ENCODE measurements around the gene TMEM30A. TPM values are rescaled to one million over a fixed set of nuclear protein-coding genes. Genes with fewer than 3 reads are reported as not detected.

TMEM30A gene
- total and polyA plus RNA-seq, 2 of the 13 experiments (the other 11 are each of a cell fraction or from before 2014, with no cell fraction given): 17.6 to 54.4 TPM

DNA sequence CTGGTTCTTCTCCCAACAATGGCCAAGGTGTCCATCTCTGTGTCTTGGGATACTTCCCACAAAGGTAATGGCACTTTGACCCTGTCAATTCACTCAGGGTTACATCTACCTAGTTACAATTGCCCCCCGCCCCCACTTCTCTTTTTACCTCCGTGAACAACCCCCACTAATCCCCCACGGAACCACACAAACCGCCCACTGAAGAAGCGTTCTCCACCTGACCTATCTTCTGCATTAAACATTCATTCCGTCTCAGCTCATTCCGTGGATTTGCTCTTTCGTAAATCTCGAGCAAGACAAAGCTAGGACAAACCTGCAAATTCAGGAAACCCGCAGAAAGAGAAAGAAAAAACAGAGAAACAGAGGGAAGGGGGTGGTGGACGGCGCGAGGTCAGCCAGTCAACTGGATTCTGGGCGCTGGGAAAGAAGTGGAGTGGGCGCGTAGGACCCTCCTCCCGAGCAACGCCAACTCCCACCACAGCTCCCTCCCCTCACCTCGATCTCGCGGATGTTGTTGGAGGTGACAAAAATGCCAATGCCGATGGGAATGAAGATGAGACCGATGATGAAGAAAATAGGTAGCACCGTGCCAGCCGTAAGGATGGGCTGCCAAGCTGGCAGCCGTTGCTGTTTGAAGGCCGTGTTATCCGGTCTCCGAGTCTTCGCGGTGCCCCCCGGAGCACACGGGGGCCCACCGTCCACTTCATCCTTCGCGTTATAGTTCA lies 523 bp downstream of the TMEM30A start:
- no peak for FAIRE-seq
- DNase-seq (ENCODE audit: low spot score): peak; percentile 25
- H3K36me3 ChIP-seq (replicated peaks in 1 of 2; ENCODE audit: control insufficient read depth in 1 of 2, insufficient read depth in 2 of 2, low read length in 2 of 2): peaks cover 0 to 2% of the 10 kb centered on the region in 2 experiments; a peak in 1 of 5 replicates
- ATAC-seq: peak; percentile 67
- WGBS (ENCODE audit: low lambda C conversion rate): under 1% methylated on average over 32 of the region's 36 CpGs
- H4K20me1 ChIP-seq (ENCODE audit: insufficient read depth, low read length): peaks cover 12% of the 10 kb centered on the region
- H2AFZ ChIP-seq (ENCODE audit: low read length): no peak overlapping the region
- no TSS peak for BruUV-seq (replicated peaks)
- ChIA-PET POLR2A (interaction anchor here (1.0 to 2.3 kb wide), 9 partner anchors 9 to 318 kb away, joined by 3 to 28 read pairs (median 7); partner anchors contain the start of genes COX7A2 and SENP6), CTCF (ENCODE audit: low intra/inter-chr PET ratio, low total read pairs) (interaction anchor here (0.7 kb wide), 1 partner anchor 130 kb away, joined by 3 read pairs; no protein-coding TSS in a partner anchor)
- H3K27me3 ChIP-seq (ENCODE audit: control insufficient read depth in 1 of 2, insufficient read depth in 2 of 2, low read length in 2 of 2): no peaks in the 10 kb centered on the region; a peak in 1 of 5 replicates
- H3K4me2 ChIP-seq (ENCODE audit: low read depth, low read length): peak overlapping the region; percentile 75
- H3K9me3 ChIP-seq (ENCODE audit: low read length): no peaks in the 10 kb centered on the region
- in situ Hi-C loops (cut with HindIII; ENCODE audit: extremely low pct_ligation_motif_present, low pct_unique_long_range_greater_than_20kb): loop anchor here (10.0 kb wide), 1 partner anchor 241 kb away; no protein-coding TSS in a partner anchor
- H3K27ac ChIP-seq (ENCODE audit: extremely low read length, insufficient read depth, low read length): peak overlapping the region; percentile 75
- peaks cover 58% of the 10 kb centered on the region for H3K79me2 ChIP-seq (ENCODE audit: insufficient read depth, low read length)
- H3K4me3 ChIP-seq (replicated peaks in 1 of 3; ENCODE audit: insufficient read depth in 1 of 3, low read depth in 2 of 3, low read length in 3 of 3): peak overlapping the region; percentile 85 to 91 (median 89)
- H3K4me1 ChIP-seq (ENCODE audit: insufficient read depth, low read length): peaks cover 51% of the 10 kb centered on the region
- H3K9ac ChIP-seq (ENCODE audit: insufficient read depth, low read depth, low read length): peak overlapping the region; percentile 81
- intact Hi-C loops (cut with micrococcal nuclease; ENCODE audit: unreplicated experiment): loop anchor here (1.0 to 2.0 kb wide), 2 partner anchors 17 to 40 kb away; no protein-coding TSS in a partner anchor
- TF ChIP-seq NAIF1 (CRISPR knock-in tag; IDR thresholded peaks at IDR 0.05; ENCODE audit: borderline replicate concordance) (0 out of 2 replicates have a peak, but pooled peaks have one; percentile 3), DR1 (CRISPR knock-in tag; IDR thresholded peaks at IDR 0.05) (0 out of 2 replicates have a peak, but pooled peaks have one; percentile 9), PHF20 (CRISPR knock-in tag; IDR thresholded peaks at IDR 0.05) (no peak), KDM3A (CRISPR knock-in tag; IDR thresholded peaks at IDR 0.05; ENCODE audit: low read depth) (no peak), ZBTB3 (CRISPR knock-in tag; IDR thresholded peaks at IDR 0.05; ENCODE audit: borderline replicate concordance, low read depth) (no peak), MLLT10 (CRISPR knock-in tag; IDR thresholded peaks at IDR 0.05) (no peak), RAD21 (CRISPR knock-in tag; IDR thresholded peaks at IDR 0.05) (no peak), HDAC6 (IDR thresholded peaks at IDR 0.05; ENCODE audit: low read depth, low read length) (no peak), ZBTB7B (CRISPR knock-in tag; IDR thresholded peaks at IDR 0.05) (peak; percentile 20; the same call in 1 of the 2 replicates), GFI1 (CRISPR knock-in tag; IDR thresholded peaks at IDR 0.05; ENCODE audit: borderline replicate concordance) (no peak)
- TF ChIP-seq, protein P1, sequence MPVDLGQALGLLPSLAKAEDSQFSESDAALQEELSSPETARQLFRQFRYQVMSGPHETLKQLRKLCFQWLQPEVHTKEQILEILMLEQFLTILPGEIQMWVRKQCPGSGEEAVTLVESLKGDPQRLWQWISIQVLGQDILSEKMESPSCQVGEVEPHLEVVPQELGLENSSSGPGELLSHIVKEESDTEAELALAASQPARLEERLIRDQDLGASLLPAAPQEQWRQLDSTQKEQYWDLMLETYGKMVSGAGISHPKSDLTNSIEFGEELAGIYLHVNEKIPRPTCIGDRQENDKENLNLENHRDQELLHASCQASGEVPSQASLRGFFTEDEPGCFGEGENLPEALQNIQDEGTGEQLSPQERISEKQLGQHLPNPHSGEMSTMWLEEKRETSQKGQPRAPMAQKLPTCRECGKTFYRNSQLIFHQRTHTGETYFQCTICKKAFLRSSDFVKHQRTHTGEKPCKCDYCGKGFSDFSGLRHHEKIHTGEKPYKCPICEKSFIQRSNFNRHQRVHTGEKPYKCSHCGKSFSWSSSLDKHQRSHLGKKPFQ (CRISPR knock-in tag; IDR thresholded peaks at IDR 0.05; ENCODE audit: insufficient replicate concordance): no peak
- TF ChIP-seq, protein P2, sequence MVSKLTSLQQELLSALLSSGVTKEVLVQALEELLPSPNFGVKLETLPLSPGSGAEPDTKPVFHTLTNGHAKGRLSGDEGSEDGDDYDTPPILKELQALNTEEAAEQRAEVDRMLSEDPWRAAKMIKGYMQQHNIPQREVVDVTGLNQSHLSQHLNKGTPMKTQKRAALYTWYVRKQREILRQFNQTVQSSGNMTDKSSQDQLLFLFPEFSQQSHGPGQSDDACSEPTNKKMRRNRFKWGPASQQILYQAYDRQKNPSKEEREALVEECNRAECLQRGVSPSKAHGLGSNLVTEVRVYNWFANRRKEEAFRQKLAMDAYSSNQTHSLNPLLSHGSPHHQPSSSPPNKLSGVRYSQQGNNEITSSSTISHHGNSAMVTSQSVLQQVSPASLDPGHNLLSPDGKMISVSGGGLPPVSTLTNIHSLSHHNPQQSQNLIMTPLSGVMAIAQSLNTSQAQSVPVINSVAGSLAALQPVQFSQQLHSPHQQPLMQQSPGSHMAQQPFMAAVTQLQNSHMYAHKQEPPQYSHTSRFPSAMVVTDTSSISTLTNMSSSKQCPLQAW (CRISPR knock-in tag; IDR thresholded peaks at IDR 0.05): 0 out of 2 replicates have a peak, but pooled peaks have one; percentile 7
- TF ChIP-seq, protein P3, sequence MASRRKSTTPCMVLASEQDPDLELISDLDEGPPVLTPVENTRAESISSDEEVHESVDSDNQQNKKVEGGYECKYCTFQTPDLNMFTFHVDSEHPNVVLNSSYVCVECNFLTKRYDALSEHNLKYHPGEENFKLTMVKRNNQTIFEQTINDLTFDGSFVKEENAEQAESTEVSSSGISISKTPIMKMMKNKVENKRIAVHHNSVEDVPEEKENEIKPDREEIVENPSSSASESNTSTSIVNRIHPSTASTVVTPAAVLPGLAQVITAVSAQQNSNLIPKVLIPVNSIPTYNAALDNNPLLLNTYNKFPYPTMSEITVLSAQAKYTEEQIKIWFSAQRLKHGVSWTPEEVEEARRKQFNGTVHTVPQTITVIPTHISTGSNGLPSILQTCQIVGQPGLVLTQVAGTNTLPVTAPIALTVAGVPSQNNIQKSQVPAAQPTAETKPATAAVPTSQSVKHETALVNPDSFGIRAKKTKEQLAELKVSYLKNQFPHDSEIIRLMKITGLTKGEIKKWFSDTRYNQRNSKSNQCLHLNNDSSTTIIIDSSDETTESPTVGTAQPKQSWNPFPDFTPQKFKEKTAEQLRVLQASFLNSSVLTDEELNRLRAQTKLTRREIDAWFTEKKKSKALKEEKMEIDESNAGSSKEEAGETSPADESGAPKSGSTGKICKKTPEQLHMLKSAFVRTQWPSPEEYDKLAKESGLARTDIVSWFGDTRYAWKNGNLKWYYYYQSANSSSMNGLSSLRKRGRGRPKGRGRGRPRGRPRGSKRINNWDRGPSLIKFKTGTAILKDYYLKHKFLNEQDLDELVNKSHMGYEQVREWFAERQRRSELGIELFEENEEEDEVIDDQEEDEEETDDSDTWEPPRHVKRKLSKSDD (CRISPR knock-in tag; IDR thresholded peaks at IDR 0.05; ENCODE audit: low read depth): peak; percentile 52
- TF ChIP-seq, protein P4, sequence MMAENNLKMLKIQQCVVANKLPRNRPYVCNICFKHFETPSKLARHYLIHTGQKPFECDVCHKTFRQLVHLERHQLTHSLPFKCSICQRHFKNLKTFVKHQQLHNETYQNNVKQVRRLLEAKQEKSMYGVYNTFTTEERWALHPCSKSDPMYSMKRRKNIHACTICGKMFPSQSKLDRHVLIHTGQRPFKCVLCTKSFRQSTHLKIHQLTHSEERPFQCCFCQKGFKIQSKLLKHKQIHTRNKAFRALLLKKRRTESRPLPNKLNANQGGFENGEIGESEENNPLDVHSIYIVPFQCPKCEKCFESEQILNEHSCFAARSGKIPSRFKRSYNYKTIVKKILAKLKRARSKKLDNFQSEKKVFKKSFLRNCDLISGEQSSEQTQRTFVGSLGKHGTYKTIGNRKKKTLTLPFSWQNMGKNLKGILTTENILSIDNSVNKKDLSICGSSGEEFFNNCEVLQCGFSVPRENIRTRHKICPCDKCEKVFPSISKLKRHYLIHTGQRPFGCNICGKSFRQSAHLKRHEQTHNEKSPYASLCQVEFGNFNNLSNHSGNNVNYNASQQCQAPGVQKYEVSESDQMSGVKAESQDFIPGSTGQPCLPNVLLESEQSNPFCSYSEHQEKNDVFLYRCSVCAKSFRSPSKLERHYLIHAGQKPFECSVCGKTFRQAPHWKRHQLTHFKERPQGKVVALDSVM (CRISPR knock-in tag; IDR thresholded peaks at IDR 0.05): 0 out of 2 replicates have a peak, but pooled peaks have one; percentile 22

Data from HepG2 (cell line).